H9 (cell line): ENCODE measurements around the gene DTYMK. TPM values are rescaled to one million over a fixed set of nuclear protein-coding genes. Genes with fewer than 3 reads are reported as not detected.

Experiments used
- DNase-seq: peaks from one replicate; pipeline ENCODE4 v3.0.0-alpha.2; 2017
- H2AFZ ChIP-seq: one replicate; pipeline ENCODE4 v1.6.1; 2013; ENCODE audit warnings: mild to moderate bottlenecking, low read length, control low read depth, moderate library complexity
- H2AK5ac ChIP-seq: 2 replicates; pipeline ENCODE4 v1.6.1; 2013; ENCODE audit warnings: low read length, control low read depth, mixed read lengths; ENCODE audit not compliant: insufficient read length
- H2BK120ac ChIP-seq: one replicate; pipeline ENCODE4 v1.6.1; 2013; ENCODE audit warnings: low read depth, mild to moderate bottlenecking, low read length, control low read depth, inconsistent platforms; ENCODE audit not compliant: poor library complexity, severe bottlenecking
- H2BK12ac ChIP-seq: 2 replicates; pipeline ENCODE4 v1.6.1; 2013; ENCODE audit warnings: low read length, control low read depth, mixed read lengths, low read depth; ENCODE audit not compliant: insufficient read length
- H2BK15ac ChIP-seq: 2 replicates; pipeline ENCODE4 v1.6.1; 2013; ENCODE audit warnings: low read depth, low read length, control low read depth
- H2BK20ac ChIP-seq: one replicate; pipeline ENCODE4 v1.6.1; 2013; ENCODE audit warnings: low read depth, mild to moderate bottlenecking, low read length, control low read depth, inconsistent platforms; ENCODE audit not compliant: poor library complexity, severe bottlenecking
- H2BK5ac ChIP-seq: 2 replicates; pipeline ENCODE4 v1.6.1; 2013; ENCODE audit warnings: low read length, control low read depth, mixed read lengths; ENCODE audit not compliant: insufficient read length
- H3K14ac ChIP-seq: 2 replicates; pipeline ENCODE4 v1.6.1; 2013; ENCODE audit warnings: low read length, control low read depth; ENCODE audit not compliant: insufficient read depth
- H3K18ac ChIP-seq: 2 replicates; pipeline ENCODE4 v1.6.1; 2013; ENCODE audit warnings: low read depth, mild to moderate bottlenecking, mixed read lengths, low read length, control low read depth; ENCODE audit not compliant: insufficient read length
- H3K23ac ChIP-seq: 2 replicates; pipeline ENCODE4 v1.6.1; 2013; ENCODE audit warnings: low read length, control low read depth, mixed read lengths, low read depth; ENCODE audit not compliant: insufficient read length
- H3K23me2 ChIP-seq: 2 replicates; pipeline ENCODE4 v1.6.1; 2013; ENCODE audit warnings: low read depth, mild to moderate bottlenecking, mixed read lengths, low read length, control low read depth; ENCODE audit not compliant: insufficient read length, poor library complexity, severe bottlenecking
- H3K27ac ChIP-seq: 2 replicates; pipeline ENCODE4 v1.5.1; 2013; ENCODE audit warnings: low read length, control low read depth, mixed read lengths, low read depth; ENCODE audit not compliant: insufficient read length
- H3K27me3 ChIP-seq: 2 replicates; pipeline ENCODE4 v1.6.1; 2013; ENCODE audit warnings: low read length, control low read depth, inconsistent platforms; ENCODE audit not compliant: insufficient read depth
- H3K4ac ChIP-seq: 2 replicates; pipeline ENCODE4 v1.6.1; 2013; ENCODE audit warnings: low read depth, mild to moderate bottlenecking, control low read depth, inconsistent platforms, low read length, moderate library complexity
- H3K4me1 ChIP-seq: 2 replicates; pipeline ENCODE4 v1.6.1; 2013; ENCODE audit warnings: low read length, control low read depth, inconsistent platforms; ENCODE audit not compliant: insufficient read depth
- H3K4me2 ChIP-seq: 2 replicates; pipeline ENCODE4 v1.6.1; 2013; ENCODE audit warnings: low read length, control low read depth, mixed read lengths; ENCODE audit not compliant: insufficient read length, insufficient read depth
- H3K56ac ChIP-seq: 2 replicates; pipeline ENCODE4 v1.6.1; 2013; ENCODE audit warnings: low read depth, mild to moderate bottlenecking, mixed read lengths, low read length, control low read depth; ENCODE audit not compliant: insufficient read length
- H3K79me1 ChIP-seq: 2 replicates; pipeline ENCODE4 v1.6.1; 2013; ENCODE audit warnings: low read depth, mild to moderate bottlenecking, moderate library complexity, low read length, control low read depth, inconsistent platforms; ENCODE audit not compliant: insufficient read depth, poor library complexity, severe bottlenecking
- H3K79me2 ChIP-seq: 2 replicates; pipeline ENCODE4 v1.6.1; 2013; ENCODE audit warnings: low read length, control low read depth, inconsistent platforms; ENCODE audit not compliant: insufficient read depth
- H3K9ac ChIP-seq: 2 replicates; pipeline ENCODE4 v1.6.1; 2013; ENCODE audit warnings: low read length, control low read depth, mixed read lengths; ENCODE audit not compliant: insufficient read length; ENCODE audit errors: extremely low read depth
- H3K9me3 ChIP-seq: one replicate; pipeline ENCODE4 v1.6.1; 2013; ENCODE audit warnings: low read depth, low read length, inconsistent platforms; ENCODE audit not compliant: control insufficient read depth
- H3T11ph ChIP-seq: one replicate; pipeline ENCODE4 v1.6.1; 2013; ENCODE audit warnings: mild to moderate bottlenecking, low read length, control low read depth, inconsistent platforms
- H4K20me1 ChIP-seq: one replicate; pipeline ENCODE4 v1.6.1; 2013; ENCODE audit not compliant: control insufficient read depth, insufficient read length, insufficient read depth
- H4K5ac ChIP-seq: 2 replicates; pipeline ENCODE4 v1.6.1; 2013; ENCODE audit warnings: low read depth, mild to moderate bottlenecking, mixed read lengths, low read length, control low read depth; ENCODE audit not compliant: insufficient read length
- H4K8ac ChIP-seq: replicated peaks from 2 replicates; pipeline ENCODE4 v1.6.1; 2013; ENCODE audit warnings: low read length, control low read depth, mixed read lengths, low read depth; ENCODE audit not compliant: insufficient read length
- H4K91ac ChIP-seq: 2 replicates; pipeline ENCODE4 v1.6.1; 2013; ENCODE audit warnings: low read depth, mild to moderate bottlenecking, moderate library complexity, mixed read lengths, low read length, control low read depth; ENCODE audit not compliant: insufficient read length
- H3K27ac Mint-ChIP-seq, 3 experiments: 2 replicates in 2 of 3; 3 replicates in 1 of 3; pipeline ENCODE4 v1.8.0; 2020 to 2021; ENCODE audit warnings: mixed read lengths in 3 of 3, mild to moderate bottlenecking in 1 of 3, moderate library complexity in 1 of 3
- H3K27me3 Mint-ChIP-seq: 2 replicates; pipeline ENCODE4 v1.8.0; 2021; ENCODE audit warnings: low read depth, mild to moderate bottlenecking, moderate library complexity, mixed read lengths
- H3K36me3 Mint-ChIP-seq, 3 experiments: 2 replicates in 2 of 3; 3 replicates in 1 of 3; pipeline ENCODE4 v1.8.0; 2020 to 2021; ENCODE audit warnings: low read depth in 3 of 3, mixed read lengths in 3 of 3; ENCODE audit not compliant: insufficient read depth in 1 of 3
- H3K4me1 Mint-ChIP-seq, 2 experiments: 2 replicates each; pipeline ENCODE4 v1.8.0; 2020; ENCODE audit warnings: mixed read lengths in 2 of 2
- H3K4me3 Mint-ChIP-seq, 2 experiments: 2 replicates in 1 of 2; 3 replicates in 1 of 2; pipeline ENCODE4 v1.8.0; 2020 to 2021; ENCODE audit warnings: mild to moderate bottlenecking in 2 of 2, mixed read lengths in 2 of 2, moderate library complexity in 1 of 2
- H3K9me3 Mint-ChIP-seq, 2 experiments: 2 replicates in 1 of 2; 3 replicates in 1 of 2; pipeline ENCODE4 v1.8.0; 2020; ENCODE audit warnings: mild to moderate bottlenecking in 2 of 2, mixed read lengths in 2 of 2, moderate library complexity in 1 of 2
- WGBS: extraction: QIAGEN DNeasy Blood & Tissue Kit; methylation state at CpG from one replicate; pipeline ENCODE4 v1.1.7; 2013; ENCODE audit warnings: missing lambda C conversion rate, low lambda C conversion rate, mixed read lengths; ENCODE audit not compliant: insufficient read length; ENCODE audit errors: extremely low coverage; 5-methylcytosine and 5-hydroxymethylcytosine counted together
- total RNA-seq: library from RNA; stranded (reverse); gene quantifications from 2 replicates; pipeline ENCODE4 v1.2.1, GENCODE V29; 2021
- TF ChIP-seq, protein P1 (sequence below): fragments of 200-600 bp; sonication (generic); conservative IDR thresholded peaks from 3 replicates; pipeline ENCODE4 v1.8.0; 2021; ENCODE audit warnings: antibody characterized with exemption, mild to moderate bottlenecking

The DTYMK gene
- total RNA-seq, 1 experiment from 2014 or later, result 76.0 TPM

DNA sequence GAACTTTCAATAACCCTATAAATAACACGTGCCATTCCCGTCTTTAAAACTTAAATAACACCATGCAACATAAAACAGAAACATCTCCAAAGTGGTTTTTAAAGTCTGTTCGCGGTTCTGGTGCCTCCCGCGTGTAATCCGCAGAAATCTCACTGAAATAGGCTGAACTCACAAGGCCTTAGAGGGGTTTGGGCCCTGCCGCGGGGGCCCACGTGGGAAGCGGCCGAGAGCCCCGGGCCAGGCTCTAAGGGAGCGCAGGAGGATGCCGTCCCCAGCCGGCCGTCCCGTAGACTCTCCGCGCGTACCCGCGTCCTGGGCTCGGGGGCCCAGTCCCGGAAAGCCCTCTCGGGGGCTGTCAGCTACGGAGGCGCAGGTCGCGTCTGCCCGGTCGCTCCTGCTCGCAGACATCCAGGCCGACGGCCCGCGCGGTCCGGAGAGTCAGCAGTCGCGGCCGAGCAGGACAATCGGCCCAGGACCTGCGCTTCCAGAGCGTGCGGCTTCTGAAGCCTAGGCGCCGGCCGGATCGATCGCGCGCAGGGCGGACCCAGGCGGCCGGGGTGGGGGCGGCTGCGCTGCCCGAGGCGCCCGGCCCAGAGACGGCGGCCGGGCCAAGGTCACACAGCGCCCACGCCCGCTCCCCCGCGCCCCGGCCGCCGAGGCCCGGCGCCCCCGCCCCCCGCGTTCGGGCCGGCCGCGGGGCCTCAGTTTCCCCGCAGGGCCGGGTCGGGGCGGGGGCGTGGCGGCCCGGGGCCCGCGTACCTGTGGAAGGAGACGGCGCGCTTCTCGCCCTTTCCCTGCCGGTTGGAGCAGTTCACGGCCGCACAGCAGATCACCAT, 50.2 kb downstream of the DTYMK start:
- Mint-ChIP-seq H3K27me3 (no peaks in the 10 kb centered on the region), H3K4me1 (peaks cover 24 to 25% of the 10 kb centered on the region in 2 experiments), H3K4me3 (peak overlapping the region; percentile 80 to 89), H3K27ac (peak overlapping the region in 1 of 3 experiments; percentile 75; a peak in 3 of 7 replicates), H3K36me3 (peaks cover 36 to 57% (median 48%) of the 10 kb centered on the region in 3 experiments), H3K9me3 (peaks cover 4 to 8% of the 10 kb centered on the region in 2 experiments; a peak in 4 of 5 replicates)
- WGBS, result no CpG with 5 or more reads among the region's 97 CpGs
- H2BK120ac ChIP-seq, result no peak overlapping the region
- peak overlapping the region; percentile 57 for H3K14ac ChIP-seq
- no peaks in the 10 kb centered on the region for H3K27me3 ChIP-seq
- H3T11ph ChIP-seq, result no peak overlapping the region
- H3K4ac ChIP-seq, result no peak overlapping the region
- no peak overlapping the region for H3K56ac ChIP-seq
- peaks cover 18% of the 10 kb centered on the region for H3K79me1 ChIP-seq
- H4K20me1 ChIP-seq, result no peaks in the 10 kb centered on the region
- peak; percentile 52 for DNase-seq
- H4K8ac ChIP-seq, result no peak overlapping the region
- H4K91ac ChIP-seq, result no peak overlapping the region
- no peak overlapping the region for H3K23ac ChIP-seq
- TF ChIP-seq, protein P1, sequence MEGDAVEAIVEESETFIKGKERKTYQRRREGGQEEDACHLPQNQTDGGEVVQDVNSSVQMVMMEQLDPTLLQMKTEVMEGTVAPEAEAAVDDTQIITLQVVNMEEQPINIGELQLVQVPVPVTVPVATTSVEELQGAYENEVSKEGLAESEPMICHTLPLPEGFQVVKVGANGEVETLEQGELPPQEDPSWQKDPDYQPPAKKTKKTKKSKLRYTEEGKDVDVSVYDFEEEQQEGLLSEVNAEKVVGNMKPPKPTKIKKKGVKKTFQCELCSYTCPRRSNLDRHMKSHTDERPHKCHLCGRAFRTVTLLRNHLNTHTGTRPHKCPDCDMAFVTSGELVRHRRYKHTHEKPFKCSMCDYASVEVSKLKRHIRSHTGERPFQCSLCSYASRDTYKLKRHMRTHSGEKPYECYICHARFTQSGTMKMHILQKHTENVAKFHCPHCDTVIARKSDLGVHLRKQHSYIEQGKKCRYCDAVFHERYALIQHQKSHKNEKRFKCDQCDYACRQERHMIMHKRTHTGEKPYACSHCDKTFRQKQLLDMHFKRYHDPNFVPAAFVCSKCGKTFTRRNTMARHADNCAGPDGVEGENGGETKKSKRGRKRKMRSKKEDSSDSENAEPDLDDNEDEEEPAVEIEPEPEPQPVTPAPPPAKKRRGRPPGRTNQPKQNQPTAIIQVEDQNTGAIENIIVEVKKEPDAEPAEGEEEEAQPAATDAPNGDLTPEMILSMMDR, result no peak
- H2AFZ ChIP-seq, result no peak overlapping the region
- peaks cover 3% of the 10 kb centered on the region for H3K4me1 ChIP-seq
- H2BK12ac ChIP-seq, result no peak overlapping the region
- peaks cover 8% of the 10 kb centered on the region for H3K23me2 ChIP-seq
- H2BK20ac ChIP-seq, result no peak overlapping the region
- no peak overlapping the region for H2BK5ac ChIP-seq
- H4K5ac ChIP-seq, result no peak overlapping the region
- H2BK15ac ChIP-seq, result no peak overlapping the region
- H3K18ac ChIP-seq, result peak overlapping the region; percentile 73
- H3K9ac ChIP-seq, result peak overlapping the region; percentile 74
- peaks cover 6% of the 10 kb centered on the region for H3K9me3 ChIP-seq
- H3K4me2 ChIP-seq, result peak overlapping the region; percentile 94
- H2AK5ac ChIP-seq, result no peak overlapping the region
- H3K79me2 ChIP-seq, result peaks cover 32% of the 10 kb centered on the region; the same call in 1 of the 2 replicates
- no peak overlapping the region for H3K27ac ChIP-seq
